GM23338 (cell line): ENCODE data around the gene CLDN9.

Experiments
- CREB1 ChIP-seq: fragments of 250-450 bp; sonication (Bioruptor Pico); IDR thresholded peaks from 2 replicates; pipeline ENCODE4 v1.5.0; 2020; ENCODE audit warnings: low read depth, mild to moderate bottlenecking, moderate library complexity
- EZH2 ChIP-seq: fragments of 200-600 bp; sonication (generic); IDR thresholded peaks from one replicate; pipeline ENCODE4 v1.8.0; 2017; ENCODE audit warnings: antibody characterized with exemption, mild to moderate bottlenecking, low read depth; ENCODE audit not compliant: unreplicated experiment
- EZH2phosphoT487 ChIP-seq: fragments of 200-600 bp; sonication (generic); IDR thresholded peaks from one replicate; pipeline ENCODE4 v1.8.1; 2018; ENCODE audit warnings: antibody characterized with exemption; ENCODE audit not compliant: unreplicated experiment
- JUNB ChIP-seq: IDR thresholded peaks from one replicate; pipeline ENCODE4 v1.6.1; 2016; ENCODE audit warnings: antibody characterized with exemption; ENCODE audit not compliant: unreplicated experiment
- NANOG ChIP-seq: IDR thresholded peaks from 2 replicates; pipeline ENCODE4 v1.6.1; 2016; ENCODE audit warnings: antibody characterized with exemption, borderline replicate concordance
- POLR2AphosphoS5 ChIP-seq: IDR thresholded peaks from 2 replicates; pipeline ENCODE4 v1.6.1; 2016; ENCODE audit warnings: antibody characterized with exemption, low read depth
- TF ChIP-seq, protein P1 (sequence below), 2 experiments: fragments of 200-600 bp in 1 of 2; sonication (generic) in 1 of 2; conservative IDR thresholded peaks; 2 replicates each; pipeline versions ENCODE4 v1.5.1 to v1.6.1; 2016 to 2017; ENCODE audit warnings: antibody characterized with exemption in 2 of 2, low read depth in 2 of 2, mild to moderate bottlenecking in 2 of 2, moderate library complexity in 1 of 2
- TF ChIP-seq, protein P2 (sequence below): IDR thresholded peaks from one replicate; pipeline ENCODE4 v1.6.1; 2018; ENCODE audit warnings: antibody characterized with exemption; ENCODE audit not compliant: unreplicated experiment
- TF ChIP-seq, protein P3 (sequence below): IDR thresholded peaks from 2 replicates; pipeline ENCODE4 v1.6.1; 2016; ENCODE audit warnings: antibody characterized with exemption

DNA sequence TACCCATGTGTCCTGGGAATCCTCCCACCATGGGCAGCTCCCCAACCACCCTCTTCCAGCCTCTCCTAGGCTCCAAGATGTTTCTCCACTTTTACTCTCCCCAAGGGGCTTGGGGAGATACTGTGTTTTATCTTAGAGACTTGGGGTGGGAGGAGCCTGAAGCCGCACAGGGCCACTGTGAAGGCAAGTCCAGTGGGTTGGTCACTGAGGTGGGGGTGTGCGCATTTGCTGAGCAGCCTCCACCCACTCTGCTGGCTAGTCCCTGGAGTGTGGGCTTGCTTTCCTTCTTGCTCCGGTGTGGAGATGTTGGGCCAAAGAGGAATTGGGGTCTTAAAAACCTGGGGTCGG, 4.1 kb upstream of the CLDN9 start:
- TF ChIP-seq, protein P1, sequence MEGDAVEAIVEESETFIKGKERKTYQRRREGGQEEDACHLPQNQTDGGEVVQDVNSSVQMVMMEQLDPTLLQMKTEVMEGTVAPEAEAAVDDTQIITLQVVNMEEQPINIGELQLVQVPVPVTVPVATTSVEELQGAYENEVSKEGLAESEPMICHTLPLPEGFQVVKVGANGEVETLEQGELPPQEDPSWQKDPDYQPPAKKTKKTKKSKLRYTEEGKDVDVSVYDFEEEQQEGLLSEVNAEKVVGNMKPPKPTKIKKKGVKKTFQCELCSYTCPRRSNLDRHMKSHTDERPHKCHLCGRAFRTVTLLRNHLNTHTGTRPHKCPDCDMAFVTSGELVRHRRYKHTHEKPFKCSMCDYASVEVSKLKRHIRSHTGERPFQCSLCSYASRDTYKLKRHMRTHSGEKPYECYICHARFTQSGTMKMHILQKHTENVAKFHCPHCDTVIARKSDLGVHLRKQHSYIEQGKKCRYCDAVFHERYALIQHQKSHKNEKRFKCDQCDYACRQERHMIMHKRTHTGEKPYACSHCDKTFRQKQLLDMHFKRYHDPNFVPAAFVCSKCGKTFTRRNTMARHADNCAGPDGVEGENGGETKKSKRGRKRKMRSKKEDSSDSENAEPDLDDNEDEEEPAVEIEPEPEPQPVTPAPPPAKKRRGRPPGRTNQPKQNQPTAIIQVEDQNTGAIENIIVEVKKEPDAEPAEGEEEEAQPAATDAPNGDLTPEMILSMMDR (conservative IDR thresholded peaks at IDR 0.05; ENCODE audit: low read depth in 2 of 2): no peak
- TF ChIP-seq JUNB (no peak), EZH2phosphoT487 (no peak), POLR2AphosphoS5 (no peak), EZH2 (no peak), CREB1 (CRISPR knock-in tag) (no peak), NANOG (no peak)
- TF ChIP-seq, protein P2, sequence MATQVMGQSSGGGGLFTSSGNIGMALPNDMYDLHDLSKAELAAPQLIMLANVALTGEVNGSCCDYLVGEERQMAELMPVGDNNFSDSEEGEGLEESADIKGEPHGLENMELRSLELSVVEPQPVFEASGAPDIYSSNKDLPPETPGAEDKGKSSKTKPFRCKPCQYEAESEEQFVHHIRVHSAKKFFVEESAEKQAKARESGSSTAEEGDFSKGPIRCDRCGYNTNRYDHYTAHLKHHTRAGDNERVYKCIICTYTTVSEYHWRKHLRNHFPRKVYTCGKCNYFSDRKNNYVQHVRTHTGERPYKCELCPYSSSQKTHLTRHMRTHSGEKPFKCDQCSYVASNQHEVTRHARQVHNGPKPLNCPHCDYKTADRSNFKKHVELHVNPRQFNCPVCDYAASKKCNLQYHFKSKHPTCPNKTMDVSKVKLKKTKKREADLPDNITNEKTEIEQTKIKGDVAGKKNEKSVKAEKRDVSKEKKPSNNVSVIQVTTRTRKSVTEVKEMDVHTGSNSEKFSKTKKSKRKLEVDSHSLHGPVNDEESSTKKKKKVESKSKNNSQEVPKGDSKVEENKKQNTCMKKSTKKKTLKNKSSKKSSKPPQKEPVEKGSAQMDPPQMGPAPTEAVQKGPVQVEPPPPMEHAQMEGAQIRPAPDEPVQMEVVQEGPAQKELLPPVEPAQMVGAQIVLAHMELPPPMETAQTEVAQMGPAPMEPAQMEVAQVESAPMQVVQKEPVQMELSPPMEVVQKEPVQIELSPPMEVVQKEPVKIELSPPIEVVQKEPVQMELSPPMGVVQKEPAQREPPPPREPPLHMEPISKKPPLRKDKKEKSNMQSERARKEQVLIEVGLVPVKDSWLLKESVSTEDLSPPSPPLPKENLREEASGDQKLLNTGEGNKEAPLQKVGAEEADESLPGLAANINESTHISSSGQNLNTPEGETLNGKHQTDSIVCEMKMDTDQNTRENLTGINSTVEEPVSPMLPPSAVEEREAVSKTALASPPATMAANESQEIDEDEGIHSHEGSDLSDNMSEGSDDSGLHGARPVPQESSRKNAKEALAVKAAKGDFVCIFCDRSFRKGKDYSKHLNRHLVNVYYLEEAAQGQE: no peak
- TF ChIP-seq, protein P3, sequence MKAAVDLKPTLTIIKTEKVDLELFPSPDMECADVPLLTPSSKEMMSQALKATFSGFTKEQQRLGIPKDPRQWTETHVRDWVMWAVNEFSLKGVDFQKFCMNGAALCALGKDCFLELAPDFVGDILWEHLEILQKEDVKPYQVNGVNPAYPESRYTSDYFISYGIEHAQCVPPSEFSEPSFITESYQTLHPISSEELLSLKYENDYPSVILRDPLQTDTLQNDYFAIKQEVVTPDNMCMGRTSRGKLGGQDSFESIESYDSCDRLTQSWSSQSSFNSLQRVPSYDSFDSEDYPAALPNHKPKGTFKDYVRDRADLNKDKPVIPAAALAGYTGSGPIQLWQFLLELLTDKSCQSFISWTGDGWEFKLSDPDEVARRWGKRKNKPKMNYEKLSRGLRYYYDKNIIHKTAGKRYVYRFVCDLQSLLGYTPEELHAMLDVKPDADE: no peak
